Measurements from ENCODE around the gene COL5A1.

The COL5A1 gene

GRCh38 chr9:134867917-134868750 lies 226.5 kb downstream of the COL5A1 start:
- no peak for DNase-seq

GRCh38 chr9:134868751-134869553 lies 227.3 kb downstream of the COL5A1 start:
- no peak for DNase-seq

GRCh38 chr9:134869554-134870300 lies 228.1 kb downstream of the COL5A1 start:
- no peak for DNase-seq

- DNase-seq, result no peak
Measured at GRCh38 chr9:134870301-134870694, 228.7 kb downstream of the COL5A1 start.

GRCh38 chr9:134870746-134871662 lies 229.4 kb downstream of the COL5A1 start:
- no peak for DNase-seq

GRCh38 chr9:134871697-134872340 lies 230.2 kb downstream of the COL5A1 start:
- DNase-seq, result no peak

GRCh38 chr9:134872482-134873231 lies 231.1 kb downstream of the COL5A1 start:
- no peak for DNase-seq

GRCh38 chr9:134875371-134875770 lies 233.8 kb downstream of the COL5A1 start:
- DNase-seq, result no peak

GRCh38 chr9:134877541-134877940 lies 235.9 kb downstream of the COL5A1 start:
- DNase-seq, result no peak

GRCh38 chr9:134879664-134880483 lies 238.3 kb downstream of the COL5A1 start:
- no peak for DNase-seq

GRCh38 chr9:134880484-134881312 lies 239.1 kb downstream of the COL5A1 start, which contains the start of gene FCN2:
TSS of gene FCN2 (plus strand) at chr9:134880810. CDS start at chr9:134880822, 12 bp downstream.
- DNase-seq, result no peak

- no peak for DNase-seq
Measured at GRCh38 chr9:134881313-134881670, 239.7 kb downstream of the COL5A1 start.

- no peak for DNase-seq
Measured at GRCh38 chr9:134882204-134882785, 240.7 kb downstream of the COL5A1 start.

- no peak for DNase-seq
Measured at GRCh38 chr9:134883040-134883782, 241.6 kb downstream of the COL5A1 start.

- DNase-seq, result no peak
Measured at GRCh38 chr9:134884492-134884891, 242.9 kb downstream of the COL5A1 start.

GRCh38 chr9:134885001-134885678 lies 243.5 kb downstream of the COL5A1 start:
- no peak for DNase-seq
